Middle frontal gyrus (tissue), 1 donor: ENCODE data around the gene CSGALNACT2.

Source experiments
- DNase-seq: peaks from one replicate; pipeline ENCODE4 v3.0.0-alpha.2; 2015; ENCODE audit warnings: low spot score; ENCODE audit errors: extremely low spot score

The CSGALNACT2 gene

DNA sequence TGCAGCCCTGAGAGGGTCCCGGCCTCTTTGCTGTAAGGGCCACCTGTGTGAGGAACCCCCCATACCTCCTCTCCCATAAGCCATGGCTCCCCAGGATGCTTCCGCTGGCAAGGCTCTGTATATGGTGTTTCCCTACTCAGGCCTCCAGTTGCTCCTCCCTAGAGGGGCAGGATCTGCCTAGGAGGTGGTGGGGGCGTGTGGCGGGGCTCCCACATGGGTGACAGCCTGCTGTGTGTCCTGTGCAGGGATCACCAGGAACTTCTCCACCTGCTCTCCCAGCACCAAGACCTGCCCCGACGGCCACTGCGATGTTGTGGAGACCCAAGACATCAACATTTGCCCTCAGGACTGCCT is 25.7 kb upstream of the CSGALNACT2 start:
- no peak for DNase-seq

DNA sequence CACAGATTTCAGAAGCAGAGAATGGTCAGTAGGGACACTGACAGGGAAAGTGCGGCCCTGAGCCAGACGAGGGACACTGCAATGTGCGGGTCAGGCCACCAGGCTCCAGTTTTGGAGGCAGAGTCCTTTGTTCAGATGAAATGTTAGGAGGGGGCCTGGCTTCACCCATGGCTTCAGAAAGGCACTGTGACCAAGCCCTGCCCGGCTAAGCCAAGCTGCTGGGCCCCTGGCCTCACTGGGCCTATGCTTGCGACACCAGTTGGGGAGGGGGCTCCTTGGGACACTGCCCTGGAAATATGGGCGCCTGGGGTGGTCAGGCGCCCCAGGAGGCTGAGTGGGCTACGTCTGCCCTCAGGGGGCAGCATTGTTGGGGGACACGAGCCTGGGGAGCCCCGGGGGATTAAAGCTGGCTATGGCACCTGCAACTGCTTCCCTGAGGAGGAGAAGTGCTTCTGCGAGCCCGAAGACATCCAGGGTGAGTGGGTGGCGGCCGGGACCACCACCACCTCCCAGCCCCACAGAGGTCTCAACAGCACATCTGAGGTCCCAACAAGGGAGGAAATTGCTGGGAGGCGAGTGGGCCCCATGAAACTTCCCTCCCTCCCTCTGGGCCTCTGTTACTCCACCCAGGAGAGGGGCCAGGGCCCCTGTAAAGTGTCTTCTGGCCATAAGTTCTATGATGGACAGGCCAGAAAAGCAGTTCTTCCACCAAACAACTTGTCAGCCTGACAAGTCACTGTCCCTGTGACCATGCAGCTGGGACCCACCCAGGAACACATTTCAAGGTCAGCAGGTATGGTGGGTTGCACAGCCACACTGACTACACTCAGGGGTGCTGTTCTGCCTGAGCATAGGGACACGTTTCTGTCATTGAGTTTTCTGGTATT is 24.8 kb upstream of the CSGALNACT2 start:
- DNase-seq = no peak

DNA sequence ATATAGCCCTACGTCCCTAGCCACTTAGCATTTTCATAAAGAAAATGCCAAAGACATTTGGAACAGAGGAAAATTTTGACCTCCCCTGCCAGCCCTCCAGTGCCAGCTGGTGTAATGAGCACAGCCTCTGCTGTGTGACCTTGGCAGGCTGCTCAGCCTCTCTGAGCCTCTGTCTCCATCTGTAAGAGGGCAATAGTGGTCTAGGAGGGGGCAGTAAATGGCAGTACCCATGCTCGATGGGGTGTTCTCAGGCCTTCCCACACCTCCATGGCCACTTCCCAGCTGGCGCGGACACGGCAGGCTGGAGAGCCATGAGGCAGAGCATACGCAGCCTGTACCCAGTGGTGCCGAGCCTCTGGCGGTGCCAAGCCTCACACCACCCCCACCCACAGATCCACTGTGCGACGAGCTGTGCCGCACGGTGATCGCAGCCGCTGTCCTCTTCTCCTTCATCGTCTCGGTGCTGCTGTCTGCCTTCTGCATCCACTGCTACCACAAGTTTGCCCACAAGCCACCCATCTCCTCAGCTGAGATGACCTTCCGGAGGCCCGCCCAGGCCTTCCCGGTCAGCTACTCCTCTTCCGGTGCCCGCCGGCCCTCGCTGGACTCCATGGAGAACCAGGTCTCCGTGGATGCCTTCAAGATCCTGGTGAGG is 24.0 kb upstream of the CSGALNACT2 start:
- DNase-seq = no peak

DNA sequence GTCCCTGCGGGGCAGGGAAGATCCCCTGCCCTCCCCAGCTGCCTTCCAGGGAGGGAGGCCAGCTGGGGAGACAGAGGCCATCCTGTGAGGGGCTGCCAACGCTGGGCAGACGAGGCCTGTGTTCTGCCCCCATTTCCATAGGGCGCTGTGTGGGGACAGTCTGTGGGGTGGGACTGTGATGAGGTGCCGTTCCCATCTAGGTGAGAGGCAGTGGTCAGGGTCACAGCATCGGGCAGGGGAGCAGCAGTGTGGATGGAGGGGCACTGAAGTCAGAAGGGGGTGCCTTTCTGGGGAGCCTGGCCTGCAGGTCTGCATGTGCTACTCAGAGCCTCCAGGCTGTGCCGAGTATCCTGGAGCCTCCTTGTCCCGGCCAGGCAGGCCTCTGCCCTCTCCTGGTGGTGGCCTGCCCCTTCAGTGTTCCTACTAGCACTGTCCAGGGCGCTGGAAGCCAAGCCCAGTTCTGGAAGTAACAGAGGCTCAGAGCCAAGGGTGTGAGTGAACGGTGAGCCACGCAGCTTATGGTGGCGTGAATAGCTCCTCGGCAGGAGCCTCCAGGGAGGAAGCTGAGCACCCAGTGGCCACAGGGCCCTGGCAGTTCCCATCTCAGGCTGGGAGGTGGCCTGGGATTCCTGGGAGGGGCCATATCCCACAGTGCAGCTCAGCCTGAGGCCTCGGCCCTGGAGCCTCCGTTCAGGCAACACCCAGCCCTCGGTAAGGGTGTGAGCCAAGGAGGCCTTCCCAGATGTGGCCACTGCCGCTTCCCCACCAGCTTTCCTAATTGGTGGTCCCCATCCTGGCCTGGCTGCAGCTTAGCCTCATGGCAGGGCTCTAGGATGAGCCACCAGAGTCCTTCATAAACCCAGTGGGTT is 23.3 kb upstream of the CSGALNACT2 start:
- no peak for DNase-seq

DNA sequence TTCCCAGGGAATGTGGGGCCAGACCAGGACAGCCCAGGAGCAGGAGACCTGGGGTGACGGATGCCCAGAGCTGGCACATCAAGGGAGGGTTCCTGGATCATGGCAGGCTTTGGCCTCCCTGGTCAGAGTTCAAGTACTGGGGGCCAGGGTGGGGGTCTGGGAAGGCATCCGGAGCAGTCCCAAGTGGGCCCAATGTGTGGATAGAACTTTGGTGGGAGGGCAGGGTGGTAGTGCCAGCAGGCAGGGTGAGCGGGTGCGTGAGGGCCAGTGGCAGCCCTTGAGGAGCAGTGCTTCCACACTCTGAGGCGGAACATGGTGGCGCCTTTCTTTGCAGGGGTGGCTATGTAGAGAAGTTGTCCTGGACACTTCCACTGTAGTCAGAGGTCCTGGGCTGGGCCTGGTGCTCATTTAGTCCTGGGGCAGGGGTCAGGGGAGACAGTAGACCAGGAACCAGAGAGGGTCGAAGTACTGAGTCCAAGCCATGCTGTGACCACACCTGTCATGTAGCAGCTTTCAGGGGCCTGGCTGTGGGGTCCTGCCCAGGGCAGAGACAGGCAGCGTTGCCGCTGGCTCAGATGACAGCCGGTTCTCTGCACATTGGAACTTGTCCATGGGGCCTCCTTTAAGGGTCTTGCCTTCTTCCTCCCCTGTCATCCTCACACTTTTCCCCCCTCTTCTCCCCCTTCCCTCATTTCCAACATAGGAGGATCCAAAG is 22.2 kb upstream of the CSGALNACT2 start:
- no peak for DNase-seq

DNA sequence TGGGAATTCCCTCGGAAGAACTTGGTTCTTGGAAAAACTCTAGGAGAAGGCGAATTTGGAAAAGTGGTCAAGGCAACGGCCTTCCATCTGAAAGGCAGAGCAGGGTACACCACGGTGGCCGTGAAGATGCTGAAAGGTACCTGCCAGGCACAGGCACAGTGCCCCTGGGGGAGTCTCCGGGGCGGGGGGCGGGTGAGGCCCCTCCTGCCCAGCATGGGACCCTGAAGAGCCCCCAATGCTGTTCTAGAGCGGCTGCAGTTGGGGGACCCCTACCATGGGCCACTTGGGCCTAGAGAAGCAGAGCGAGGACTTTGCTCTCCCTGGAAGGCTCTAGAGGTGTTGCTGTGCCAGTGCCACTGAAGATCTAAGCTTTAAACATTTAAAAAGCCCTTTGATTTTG is 21.6 kb upstream of the CSGALNACT2 start:
- DNase-seq = no peak

DNA sequence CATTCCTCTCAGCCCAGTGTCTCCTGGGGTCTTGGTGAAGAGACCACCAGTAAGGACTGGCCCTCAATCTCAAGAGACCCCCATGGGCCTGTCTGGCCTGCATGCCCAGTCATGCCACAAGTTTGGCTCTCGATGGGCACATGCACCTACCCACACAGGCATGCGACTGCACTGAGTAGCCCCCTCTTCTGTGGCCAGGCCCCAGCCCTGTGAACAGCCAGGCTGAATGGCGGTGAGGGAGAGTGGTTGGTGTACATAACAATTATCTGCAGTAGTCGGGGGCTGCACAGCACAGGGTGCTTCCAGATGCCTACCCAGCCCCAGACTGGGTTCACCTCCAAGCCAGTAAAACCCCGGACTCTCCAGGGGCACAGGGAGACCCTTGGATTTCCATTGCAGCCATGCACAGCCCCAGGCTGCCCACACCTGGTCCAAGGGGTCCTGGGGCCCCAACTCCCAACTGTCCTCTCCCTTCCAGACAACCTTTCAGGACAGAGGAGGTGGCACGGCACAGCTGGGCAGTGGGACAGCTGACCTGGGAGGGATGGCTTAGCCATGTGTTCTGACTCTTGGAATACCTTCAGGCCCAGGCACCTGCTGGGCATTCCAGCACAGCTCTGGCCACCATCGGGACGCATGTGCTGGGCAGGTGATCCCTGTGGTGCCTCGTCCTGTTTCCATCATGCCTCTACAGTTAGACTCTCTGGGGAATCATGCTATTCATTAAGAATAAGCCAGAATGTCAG is 21.0 kb upstream of the CSGALNACT2 start:
- DNase-seq = no peak

DNA sequence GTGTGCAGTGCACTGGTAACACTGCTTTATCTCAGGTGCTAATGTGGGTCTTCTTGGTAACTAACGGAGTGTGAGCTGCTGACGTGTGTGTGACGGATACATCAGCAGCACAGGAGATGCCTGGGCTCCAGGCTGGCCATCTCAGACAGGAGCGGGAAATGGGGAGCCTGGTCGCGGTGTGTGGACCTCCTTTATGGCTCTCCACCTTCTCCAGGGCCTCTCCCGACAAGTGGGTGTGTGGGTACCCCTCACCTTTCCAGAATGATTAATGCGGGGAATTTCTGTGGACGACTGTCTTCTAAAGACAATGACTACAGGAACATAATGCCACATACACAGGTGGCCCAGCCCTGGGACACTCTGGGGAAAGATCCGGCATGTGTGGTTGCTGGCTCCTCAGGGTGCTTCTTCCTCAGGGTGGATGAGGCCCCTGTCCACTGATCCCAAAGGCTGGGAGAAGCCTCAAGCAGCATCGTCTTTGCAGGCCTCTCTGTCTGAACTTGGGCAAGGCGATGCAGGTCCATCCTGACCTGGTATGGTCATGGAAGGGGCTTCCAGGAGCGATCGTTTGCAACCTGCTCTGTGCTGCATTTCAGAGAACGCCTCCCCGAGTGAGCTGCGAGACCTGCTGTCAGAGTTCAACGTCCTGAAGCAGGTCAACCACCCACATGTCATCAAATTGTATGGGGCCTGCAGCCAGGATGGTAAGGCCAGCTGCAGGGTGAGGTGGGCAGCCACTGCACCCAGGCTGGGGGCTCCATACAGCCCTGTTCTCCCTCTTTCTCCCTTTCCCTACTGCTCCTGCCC is 20.3 kb upstream of the CSGALNACT2 start:
- no peak for DNase-seq

DNA sequence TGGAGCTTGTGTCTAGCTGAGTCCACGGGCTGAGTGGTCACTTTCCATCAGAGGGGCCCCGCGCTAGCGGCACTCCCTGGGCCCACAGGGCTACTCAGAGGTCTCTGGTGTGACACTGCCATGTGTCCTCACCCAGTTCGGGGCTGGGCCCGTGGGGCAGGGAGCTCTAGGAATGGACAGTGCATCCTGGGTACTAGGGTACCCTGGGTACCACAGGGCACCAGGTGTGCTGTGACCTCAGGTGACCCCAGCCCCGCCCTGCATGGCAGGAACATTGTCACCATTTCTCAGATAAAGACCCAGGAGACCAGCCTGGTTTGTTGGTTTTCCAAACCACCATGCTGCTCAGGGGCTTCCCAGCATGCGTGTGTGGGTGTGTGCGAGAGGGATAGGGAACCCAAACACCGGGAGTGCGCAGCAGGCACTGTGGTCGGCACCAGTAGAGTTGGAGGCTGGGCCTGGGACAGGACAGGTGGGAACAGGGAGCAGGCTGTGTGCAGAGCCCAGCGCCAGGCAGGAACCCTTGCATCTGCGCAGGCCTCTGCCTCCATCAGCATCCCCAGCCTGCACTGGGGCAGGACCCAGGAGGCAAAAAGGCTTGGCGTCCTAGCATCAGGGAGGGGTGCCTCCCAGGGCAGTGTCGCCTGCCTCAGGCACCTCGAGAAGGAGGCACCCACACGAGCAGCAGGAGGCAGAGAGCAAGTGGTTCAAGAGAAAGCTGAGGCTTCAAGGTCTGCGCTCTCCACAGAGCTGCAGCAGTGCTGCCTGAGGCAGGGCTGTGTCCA is 19.4 kb upstream of the CSGALNACT2 start:
- no peak for DNase-seq

DNA sequence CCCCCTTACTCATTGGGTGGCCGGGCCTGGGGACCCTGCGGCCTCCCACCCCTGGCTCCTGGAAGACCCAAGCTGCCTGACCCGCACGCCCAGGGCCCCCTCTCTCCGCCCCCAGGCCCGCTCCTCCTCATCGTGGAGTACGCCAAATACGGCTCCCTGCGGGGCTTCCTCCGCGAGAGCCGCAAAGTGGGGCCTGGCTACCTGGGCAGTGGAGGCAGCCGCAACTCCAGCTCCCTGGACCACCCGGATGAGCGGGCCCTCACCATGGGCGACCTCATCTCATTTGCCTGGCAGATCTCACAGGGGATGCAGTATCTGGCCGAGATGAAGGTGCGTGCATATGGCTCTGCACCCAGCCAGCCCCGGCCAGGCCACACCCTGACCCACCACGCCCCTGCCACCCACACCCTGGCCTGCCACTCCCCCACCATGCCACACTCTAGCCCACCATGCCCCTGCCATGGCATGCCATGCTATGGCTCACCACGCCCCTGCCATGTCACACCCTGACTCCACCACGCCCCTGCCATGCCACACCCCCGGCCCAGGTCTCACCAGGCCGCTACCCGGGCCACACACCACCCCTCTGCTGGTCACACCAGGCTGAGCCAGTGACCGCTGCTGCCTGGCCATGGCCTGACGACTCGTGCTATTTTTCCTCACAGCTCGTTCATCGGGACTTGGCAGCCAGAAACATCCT is 18.7 kb upstream of the CSGALNACT2 start:
- no peak for DNase-seq

DNA sequence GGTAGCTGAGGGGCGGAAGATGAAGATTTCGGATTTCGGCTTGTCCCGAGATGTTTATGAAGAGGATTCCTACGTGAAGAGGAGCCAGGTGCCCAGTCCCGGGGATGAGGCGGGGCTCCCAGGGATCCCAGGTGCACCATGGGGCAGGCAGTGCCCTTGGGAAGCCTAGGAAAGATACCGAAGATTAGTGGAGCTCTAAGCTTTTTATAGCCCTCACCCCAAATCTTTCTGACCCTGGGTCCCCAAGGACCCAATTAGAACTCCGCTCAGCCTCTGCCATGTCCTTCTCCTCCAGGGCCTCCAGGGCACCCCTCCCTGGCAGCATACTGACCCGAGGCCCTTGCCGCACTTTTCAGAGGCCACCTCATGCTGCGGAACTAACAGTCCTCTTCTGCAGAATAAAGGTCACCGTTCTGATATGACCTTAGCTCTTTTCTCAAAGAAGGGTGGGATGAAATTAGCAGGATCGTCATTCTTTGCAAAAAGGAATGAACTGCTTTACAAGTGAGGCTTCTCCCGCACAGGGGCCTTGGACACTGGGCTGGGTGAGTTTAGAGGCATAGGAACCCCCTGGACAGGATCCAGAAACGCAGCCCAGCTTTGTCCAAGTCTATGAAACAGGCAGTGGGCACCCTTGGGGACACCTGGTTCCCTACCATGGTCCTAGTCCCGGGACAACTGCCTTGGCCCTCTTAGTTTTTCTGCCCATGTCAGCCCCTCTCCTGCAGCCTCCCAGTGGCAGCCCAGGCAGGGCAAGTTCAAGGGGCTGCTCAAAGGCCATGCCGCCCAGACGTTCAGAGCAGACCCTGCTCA is 17.9 kb upstream of the CSGALNACT2 start:
- no peak for DNase-seq

DNA sequence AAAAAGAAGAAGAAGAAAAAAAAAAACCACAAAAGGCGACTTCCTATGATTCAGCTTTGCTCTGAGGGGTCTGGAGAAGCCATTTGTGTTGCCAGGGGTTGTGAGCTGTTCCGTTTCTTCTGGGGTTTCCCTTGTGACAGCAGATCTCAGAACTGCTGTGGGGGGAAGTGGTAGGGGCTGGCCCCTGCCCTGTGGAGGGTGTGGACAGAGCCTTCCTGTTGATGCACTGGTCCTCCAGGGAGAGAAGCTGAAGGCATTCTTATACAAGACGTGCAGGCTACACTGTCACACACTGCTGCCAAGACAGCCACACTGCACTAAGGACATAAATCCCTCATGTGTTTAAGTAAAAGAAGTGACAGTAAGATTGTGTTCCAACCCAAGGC is 17.3 kb upstream of the CSGALNACT2 start:
- no peak for DNase-seq

DNA sequence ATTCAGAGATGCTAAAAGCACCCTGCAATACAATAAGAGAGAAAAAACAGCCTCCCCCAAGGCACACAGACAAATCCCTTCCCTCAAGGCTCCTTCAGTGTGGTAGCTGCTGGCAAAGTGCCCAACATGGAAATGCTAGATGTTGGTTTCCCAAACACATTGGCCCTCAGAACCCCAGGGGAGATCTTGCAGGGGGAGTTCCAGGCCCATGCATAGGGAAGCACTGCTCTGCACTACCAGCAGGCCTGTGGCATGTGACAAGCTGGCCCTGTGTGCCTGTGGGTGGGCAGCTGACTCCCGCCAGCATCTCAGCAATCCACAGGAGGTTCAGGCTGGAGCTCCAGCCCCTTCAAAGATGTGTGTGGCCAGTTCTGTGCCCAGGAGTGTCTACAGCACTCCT is 16.8 kb upstream of the CSGALNACT2 start:
- no peak for DNase-seq

DNA sequence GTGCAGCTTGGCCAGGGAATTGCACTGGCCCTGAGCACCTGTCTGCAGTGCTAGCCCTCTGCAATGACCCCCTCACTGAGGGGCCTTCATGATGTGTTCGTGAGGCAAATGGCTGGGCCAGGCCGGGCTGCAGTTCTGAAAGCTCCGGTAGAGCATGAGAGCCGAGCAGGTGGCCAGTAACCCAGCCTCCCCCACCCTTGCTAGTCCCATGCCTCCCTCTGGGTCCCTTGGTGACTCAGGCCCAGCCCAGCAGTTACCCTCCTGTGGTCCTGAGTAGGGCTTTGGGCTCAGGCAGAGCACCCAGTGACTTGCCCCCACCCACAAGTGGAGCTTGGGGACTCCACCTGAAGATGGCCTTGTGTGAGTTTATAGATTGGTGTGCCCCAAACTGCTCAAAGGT is 16.1 kb upstream of the CSGALNACT2 start:
- DNase-seq = no peak

DNA sequence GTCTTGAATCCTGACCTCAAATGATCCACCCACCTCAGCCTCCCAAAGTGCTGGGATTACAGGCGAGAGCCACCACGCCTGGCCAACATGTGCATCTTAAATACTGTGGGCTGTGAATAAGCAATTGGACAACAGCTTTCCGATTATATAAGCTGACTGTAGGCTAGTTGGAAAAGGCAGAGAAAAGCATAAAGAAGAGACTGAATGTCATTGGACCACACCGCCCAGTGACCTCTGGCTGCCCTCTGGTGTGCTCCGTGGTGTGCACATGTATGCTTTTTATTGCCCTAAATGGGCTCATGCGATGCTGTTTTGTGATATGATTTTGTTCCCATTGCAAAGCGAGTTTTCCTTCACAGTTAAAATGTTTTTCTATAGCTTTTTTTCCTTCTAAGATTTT is 15.4 kb upstream of the CSGALNACT2 start:
- DNase-seq = no peak

DNA sequence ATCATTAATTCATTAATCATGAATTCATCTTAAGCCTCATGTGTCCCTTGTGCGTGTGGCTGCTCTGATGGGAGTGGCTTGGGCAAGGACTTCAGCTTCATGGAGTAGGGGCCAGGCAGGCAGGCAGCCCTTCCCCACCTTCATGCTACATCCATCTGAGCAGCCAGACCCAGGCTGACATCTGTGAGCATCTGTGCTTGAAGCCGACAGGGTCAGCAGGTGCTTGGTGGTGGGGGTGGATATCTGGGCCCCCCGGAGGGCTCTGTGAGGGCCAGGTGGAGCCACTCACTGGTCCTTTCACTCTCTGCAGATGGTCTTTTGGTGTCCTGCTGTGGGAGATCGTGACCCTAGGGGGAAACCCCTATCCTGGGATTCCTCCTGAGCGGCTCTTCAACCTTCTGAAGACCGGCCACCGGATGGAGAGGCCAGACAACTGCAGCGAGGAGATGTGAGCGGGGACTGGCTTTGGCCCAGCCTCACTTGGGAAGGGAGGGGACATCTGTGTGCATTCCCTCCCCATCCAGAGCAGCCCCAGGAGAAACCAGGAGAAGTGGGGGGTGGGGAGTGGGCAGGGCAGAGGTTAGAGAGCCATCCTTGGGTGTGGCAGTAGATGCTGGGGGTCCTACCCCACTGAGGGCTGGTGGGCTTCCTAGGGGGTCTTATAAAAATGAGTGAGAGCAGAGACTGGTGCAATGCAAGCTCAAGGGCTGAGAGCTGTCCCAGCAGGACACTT is 14.7 kb upstream of the CSGALNACT2 start:
- DNase-seq = no peak

DNA sequence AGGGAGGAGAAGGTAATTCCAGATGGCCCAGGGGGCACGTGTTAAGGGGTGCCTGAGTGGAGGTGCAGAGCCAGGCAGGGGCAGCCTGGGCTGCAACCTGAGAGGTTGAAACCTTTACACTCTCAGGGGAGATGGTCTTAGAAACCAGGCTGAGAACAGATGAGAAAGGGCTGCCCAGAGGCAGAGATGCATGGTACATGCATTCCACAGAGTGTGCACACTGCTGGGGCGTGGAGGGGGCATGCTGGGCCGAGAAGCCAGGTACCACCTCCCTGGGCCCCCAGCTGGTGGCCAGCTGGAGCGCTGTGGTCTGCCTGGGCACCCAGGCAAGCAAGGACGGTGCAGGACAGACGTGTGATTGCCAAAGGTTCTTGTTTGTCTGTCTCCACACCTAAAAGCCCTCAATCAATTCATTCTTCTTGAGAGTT is 14.1 kb upstream of the CSGALNACT2 start:
- DNase-seq = no peak
